Endothelial cell of umbilical vein (primary cell): ENCODE measurements around the gene RPS27. TPM values are rescaled to one million over a fixed set of nuclear protein-coding genes. Genes with fewer than 3 reads are reported as not detected.

ENCODE experiments used
- BruUV-seq: library from RNA; stranded (reverse); fragments of 400-500 nt; replicated peaks from 2 replicates; lab custom pipeline; 2021; lab: Mats Ljungman, UMichigan
- CTCF ChIA-PET: fragments of 300-600, 350-600 bp; sonication (Branson Sonifier 250); formaldehyde crosslinking; loops from one replicate; lab custom pipeline; 2021; ENCODE audit warnings: antibody characterized with exemption, inconsistent platforms; lab: Charles Lee
- POLR2A ChIA-PET: fragments of 300-600, 350-600 bp; sonication (Branson Sonifier 250); formaldehyde crosslinking; loops from one replicate; lab custom pipeline; 2021; ENCODE audit warnings: antibody characterized with exemption, inconsistent platforms; lab: Charles Lee
- DNase-seq: peaks from one replicate; pipeline ENCODE4 v3.0.0-alpha.2; 2011; ENCODE audit warnings: low read depth, low spot score
- FAIRE-seq: peaks from 2 replicates; lab custom pipeline; 2011; peaks lifted over from hg19 to GRCh38; lab: Jason Lieb, UNC
- H2AFZ ChIP-seq: 2 replicates; pipeline ENCODE4 v1.6.0; 2012; ENCODE audit warnings: low read depth, low read length, control low read depth, inconsistent platforms
- H3K27ac ChIP-seq: 2 replicates; pipeline ENCODE4 v1.5.1; 2011; ENCODE audit warnings: low read depth, mild to moderate bottlenecking, control low read depth, low read length, moderate library complexity; ENCODE audit not compliant: insufficient read depth
- H3K27me3 ChIP-seq, 2 experiments: 2 replicates each; pipeline versions ENCODE4 v1.6.0 to v1.6.1; 2011; ENCODE audit warnings: low read length in 2 of 2, mixed read lengths in 1 of 2; ENCODE audit not compliant: control insufficient read depth in 2 of 2, insufficient read depth in 2 of 2
- H3K36me3 ChIP-seq, 2 experiments: 2 replicates in 1 of 2; 3 replicates in 1 of 2; pipeline ENCODE4 v1.5.1; 2011; ENCODE audit warnings: low read length in 2 of 2, mild to moderate bottlenecking in 1 of 2, moderate library complexity in 1 of 2; ENCODE audit not compliant: control insufficient read depth in 2 of 2, insufficient read depth in 2 of 2; ENCODE audit errors: extremely low read depth in 1 of 2
- H3K4me1 ChIP-seq: 3 replicates; pipeline ENCODE4 v1.5.1; 2011; ENCODE audit warnings: mild to moderate bottlenecking, low read length; ENCODE audit not compliant: control insufficient read depth, insufficient read depth; ENCODE audit errors: extremely low read depth
- H3K4me2 ChIP-seq: 2 replicates; pipeline ENCODE4 v1.6.1; 2011; ENCODE audit warnings: low read length, control low read depth, mixed read lengths; ENCODE audit not compliant: insufficient read depth
- H3K4me3 ChIP-seq, 3 experiments: fragments of 200-600 bp in 1 of 3; sonication (generic), shearing (Covaris generic) in 1 of 3; replicated peaks in 1 of 3; 2 replicates each; pipeline ENCODE4 v1.5.1; 2011 to 2016; ENCODE audit warnings: control low read depth in 3 of 3, low read length in 3 of 3, mild to moderate bottlenecking in 2 of 3, inconsistent platforms in 1 of 3, low read depth in 1 of 3, moderate library complexity in 1 of 3; ENCODE audit not compliant: insufficient read depth in 1 of 3
- H3K79me2 ChIP-seq: 2 replicates; pipeline ENCODE4 v1.6.0; 2012; ENCODE audit warnings: low read length, inconsistent platforms; ENCODE audit not compliant: control insufficient read depth, insufficient read depth
- H3K9ac ChIP-seq: replicated peaks from 2 replicates; pipeline ENCODE3; 2011; ENCODE audit warnings: low read length, control low read depth; ENCODE audit not compliant: insufficient read depth; ENCODE audit errors: extremely low read depth
- H3K9me1 ChIP-seq: replicated peaks from 3 replicates; pipeline ENCODE4 v1.6.0; 2011; ENCODE audit warnings: mild to moderate bottlenecking, low read length; ENCODE audit not compliant: control insufficient read depth, insufficient read depth; ENCODE audit errors: extremely low read depth
- H3K9me3 ChIP-seq: replicated peaks from 2 replicates; pipeline ENCODE4 v1.5.1; 2012; ENCODE audit warnings: low read length, inconsistent platforms; ENCODE audit not compliant: control insufficient read depth, insufficient read depth
- H4K20me1 ChIP-seq: replicated peaks from 2 replicates; pipeline ENCODE3; 2011; ENCODE audit warnings: mild to moderate bottlenecking, low read length; ENCODE audit not compliant: control insufficient read depth, insufficient read depth; ENCODE audit errors: extremely low read depth
- EZH2 ChIP-seq: IDR thresholded peaks from 2 replicates; pipeline ENCODE4 v1.6.1; 2012; ENCODE audit warnings: borderline replicate concordance, low read depth, mild to moderate bottlenecking, moderate library complexity, low read length, inconsistent platforms; ENCODE audit not compliant: severe bottlenecking
- FOS ChIP-seq: IDR thresholded peaks from 2 replicates; pipeline ENCODE4 v1.6.1; 2011; ENCODE audit warnings: mild to moderate bottlenecking, low read length, moderate library complexity, borderline replicate concordance; ENCODE audit not compliant: insufficient read depth
- GATA2 ChIP-seq: IDR thresholded peaks from 2 replicates; pipeline ENCODE4 v1.7.0; 2011; ENCODE audit warnings: low read depth, mild to moderate bottlenecking, moderate library complexity, mixed read lengths, low read length; ENCODE audit not compliant: insufficient read length, insufficient read depth
- JUN ChIP-seq: IDR thresholded peaks from 2 replicates; pipeline ENCODE4 v1.6.1; 2011; ENCODE audit warnings: borderline replicate concordance, low read depth; ENCODE audit not compliant: insufficient read length, insufficient read depth
- MAX ChIP-seq: IDR thresholded peaks from 2 replicates; pipeline ENCODE4 v1.6.1; 2011; ENCODE audit not compliant: insufficient read depth, insufficient read length
- MYC ChIP-seq: IDR thresholded peaks from one replicate; pipeline ENCODE4 v1.6.1; 2011; ENCODE audit warnings: mild to moderate bottlenecking, low read depth, low read length
- POLR2A ChIP-seq: IDR thresholded peaks from 2 replicates; pipeline ENCODE4 v1.6.1; 2012; ENCODE audit warnings: low read depth, mild to moderate bottlenecking, control low read depth, low read length
- POLR2AphosphoS5 ChIP-seq: IDR thresholded peaks from 2 replicates; pipeline ENCODE4 v1.6.1; 2012; ENCODE audit warnings: low read depth, mild to moderate bottlenecking, control low read depth, low read length, moderate library complexity; ENCODE audit not compliant: insufficient read depth
- dilution Hi-C: fragments of 300-500 bp; cut with MboI; formaldehyde crosslinking; loops from one replicate; pipeline ENCODE4 v1.15.0; 2019; ENCODE audit warnings: low sequenced_read_pairs; ENCODE audit not compliant: extremely low pct_ligation_motif_present
- intact Hi-C: fragments of 100-400 bp; cut with micrococcal nuclease; formaldehyde crosslinking; loops from one replicate; pipeline ENCODE4 v1.10.0; 2022
- polyA plus RNA-seq, 4 experiments: library from polyadenylated mRNA; depleted of rRNA in 3 of 4; stranded (reverse) in 3 of 4; unstranded in 1 of 4; fragments of >200 nt; gene quantifications; 2 replicates each; pipeline versions ENCODE4 v1.2.1 to v1.2.3, GENCODE V29; 2011 to 2012; ENCODE audit warnings: missing spikeins in 1 of 4
- total RNA-seq: library from RNA; stranded (reverse); gene quantifications from 2 replicates; pipeline ENCODE4 v1.2.3, GENCODE V29; 2021
- TF ChIP-seq, protein P1 (sequence below), 2 donors: IDR thresholded peaks; 1 replicate in 1 of 2; 2 replicates in 1 of 2; pipeline ENCODE4 v1.5.1; 2011; ENCODE audit warnings: low read length in 2 of 2, mild to moderate bottlenecking in 2 of 2, moderate library complexity in 2 of 2, control low read depth in 1 of 2, inconsistent platforms in 1 of 2, low read depth in 1 of 2; ENCODE audit not compliant: insufficient read depth in 1 of 2; ENCODE audit errors: extremely low read depth in 1 of 2

The RPS27 gene
- total and polyA plus RNA-seq, 2 donors (not counting 3 experiments of a cell fraction or from before 2014, with no cell fraction given), result 1,120 to 1,521 TPM

GRCh38 chr1:153976819-153977249, 13.7 kb upstream of the RPS27 start:
- FAIRE-seq (peak; percentile 55), DNase-seq (no peak)
- ChIA-PET POLR2A (interaction anchor here (1.1 to 1.5 kb wide), 2 partner anchors 10 to 14 kb away, joined by 5 to 12 read pairs; partner anchors contain the start of genes CREB3L4 and SLC39A1), CTCF (interaction anchor here (1.1 to 3.9 kb wide), 10 partner anchors 9 to 179 kb away, joined by 3 to 21 read pairs (median 6); partner anchors contain the start of genes CRTC2, DENND4B, RAB13 and SLC39A1)
- Histone ChIP-seq H3K27me3 (no peaks in the 10 kb centered on the region), H3K4me1 (peaks cover 10% of the 10 kb centered on the region), H3K9me3 (no peaks in the 10 kb centered on the region), H2AFZ (peak overlapping the region; percentile 25), H3K79me2 (peaks cover 16% of the 10 kb centered on the region), H3K36me3 (peaks cover 3 to 15% of the 10 kb centered on the region in 2 experiments), H4K20me1 (no peaks in the 10 kb centered on the region), H3K27ac (peak overlapping the region; percentile 4), H3K9ac (peak overlapping the region; percentile 67), H3K4me3 (peak overlapping the region; percentile 50 to 91 (median 70)), H3K4me2 (peak overlapping the region; percentile 81), H3K9me1 (no peaks in the 10 kb centered on the region)
- dilution Hi-C loops, result no loop called here
- intact Hi-C loops, result loop anchor here (1.0 to 2.0 kb wide), 3 partner anchors 9 to 19 kb away; partner anchors contain the start of genes CRTC2, RAB13 and SLC39A1
- BruUV-seq, result no TSS peak
- TF ChIP-seq FOS (no peak), GATA2 (peak; percentile 14)

- peak; percentile 94 for FAIRE-seq
- H3K4me2 ChIP-seq, result peak within 1 kb of the TSS; percentile 81
- peaks cover 3 to 17% of the 10 kb centered on the region in 2 experiments for H3K36me3 ChIP-seq
- H3K27ac ChIP-seq, result peak within 1 kb of the TSS; percentile 4
- H3K9me1 ChIP-seq, result no peaks in the 10 kb centered on the region
- intact Hi-C loops, result loop anchor here (1.0 to 2.0 kb wide), 3 partner anchors 9 to 19 kb away; partner anchors contain the start of genes CRTC2, RAB13 and SLC39A1
- H3K9me3 ChIP-seq, result no peaks in the 10 kb centered on the region
- TF ChIP-seq MYC (no peak), EZH2 (no peak), FOS (no peak), JUN (no peak), MAX (no peak), POLR2AphosphoS5 (peak; percentile 88), GATA2 (no peak), POLR2A (peak; percentile 94)
- TF ChIP-seq, protein P1, sequence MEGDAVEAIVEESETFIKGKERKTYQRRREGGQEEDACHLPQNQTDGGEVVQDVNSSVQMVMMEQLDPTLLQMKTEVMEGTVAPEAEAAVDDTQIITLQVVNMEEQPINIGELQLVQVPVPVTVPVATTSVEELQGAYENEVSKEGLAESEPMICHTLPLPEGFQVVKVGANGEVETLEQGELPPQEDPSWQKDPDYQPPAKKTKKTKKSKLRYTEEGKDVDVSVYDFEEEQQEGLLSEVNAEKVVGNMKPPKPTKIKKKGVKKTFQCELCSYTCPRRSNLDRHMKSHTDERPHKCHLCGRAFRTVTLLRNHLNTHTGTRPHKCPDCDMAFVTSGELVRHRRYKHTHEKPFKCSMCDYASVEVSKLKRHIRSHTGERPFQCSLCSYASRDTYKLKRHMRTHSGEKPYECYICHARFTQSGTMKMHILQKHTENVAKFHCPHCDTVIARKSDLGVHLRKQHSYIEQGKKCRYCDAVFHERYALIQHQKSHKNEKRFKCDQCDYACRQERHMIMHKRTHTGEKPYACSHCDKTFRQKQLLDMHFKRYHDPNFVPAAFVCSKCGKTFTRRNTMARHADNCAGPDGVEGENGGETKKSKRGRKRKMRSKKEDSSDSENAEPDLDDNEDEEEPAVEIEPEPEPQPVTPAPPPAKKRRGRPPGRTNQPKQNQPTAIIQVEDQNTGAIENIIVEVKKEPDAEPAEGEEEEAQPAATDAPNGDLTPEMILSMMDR (IDR thresholded peaks at IDR 0.05; ENCODE audit: extremely low read depth in 1 of 2, insufficient read depth in 1 of 2, low read depth in 1 of 2, low read length in 2 of 2), result no peak
- BruUV-seq, result TSS peak; percentile 33
- peaks cover 10% of the 10 kb centered on the region for H3K4me1 ChIP-seq
- H3K79me2 ChIP-seq, result peaks cover 16% of the 10 kb centered on the region
- dilution Hi-C loops, result no loop called here
- H4K20me1 ChIP-seq, result no peaks in the 10 kb centered on the region
- H2AFZ ChIP-seq, result peak within 1 kb of the TSS; percentile 83
- ChIA-PET CTCF (interaction anchor here (0.6 to 3.9 kb wide), 12 partner anchors 9 to 180 kb away, joined by 3 to 21 read pairs (median 6); partner anchors contain the start of genes CREB3L4, CRTC2, DENND4B and RAB13), POLR2A (interaction anchor here (1.1 to 1.5 kb wide), 2 partner anchors 10 to 15 kb away, joined by 5 to 12 read pairs; partner anchors contain the start of genes CREB3L4 and SLC39A1)
- no peaks in the 10 kb centered on the region for H3K27me3 ChIP-seq
- H3K9ac ChIP-seq, result peak within 1 kb of the TSS; percentile 67
- DNase-seq, result peak; percentile 82
- peak within 1 kb of the TSS; percentile 50 to 91 (median 70) for H3K4me3 ChIP-seq
Measured at GRCh38 chr1:153977250-153978240, 13.0 kb upstream of the RPS27 start, which contains the start of gene JTB. JTB (minus strand) TSS chr1:153977674; CDS start chr1:153977252, 422 bp downstream.
